Inflammatory macrophage treated with lipopolysaccharide for 1 hour (primary cell): ENCODE results near the gene GABRD.

Experiments
- DNase-seq, 2 donors: peaks; one replicate each; pipeline ENCODE4 v3.0.0-alpha.2; 2020 to 2022

The GABRD gene

GRCh38 chr1:2055911-2056575 lies 36.9 kb downstream of the GABRD start:
- no peak for DNase-seq

GRCh38 chr1:2056955-2057590 lies 37.9 kb downstream of the GABRD start:
- DNase-seq, result no peak

- DNase-seq, result no peak
These were observed 40.3 kb downstream of the GABRD start for GRCh38 chr1:2059290-2059953.

GRCh38 chr1:2060072-2060471 lies 40.9 kb downstream of the GABRD start:
- no peak for DNase-seq

- no peak for DNase-seq
These were observed 41.4 kb downstream of the GABRD start for GRCh38 chr1:2060535-2060934.

GRCh38 chr1:2061065-2061778 lies 42.1 kb downstream of the GABRD start:
- DNase-seq, result no peak

- no peak for DNase-seq
These were observed 46.6 kb downstream of the GABRD start for GRCh38 chr1:2065699-2066098.

- no peak for DNase-seq
These were observed 48.2 kb downstream of the GABRD start for GRCh38 chr1:2067393-2067792.

GRCh38 chr1:2067981-2068380 lies 48.8 kb downstream of the GABRD start:
- DNase-seq, result no peak

GRCh38 chr1:2068951-2069350 lies 49.8 kb downstream of the GABRD start:
- no peak for DNase-seq

- no peak for DNase-seq
These were observed 50.9 kb downstream of the GABRD start for GRCh38 chr1:2070016-2070415.

GRCh38 chr1:2070800-2071530 lies 51.8 kb downstream of the GABRD start:
- DNase-seq, result no peak

GRCh38 chr1:2072109-2072806 lies 53.1 kb downstream of the GABRD start:
- DNase-seq, result no peak

- DNase-seq, result no peak
These were observed 53.7 kb downstream of the GABRD start for GRCh38 chr1:2072891-2073290.

GRCh38 chr1:2073382-2074230 lies 54.5 kb downstream of the GABRD start:
- no peak for DNase-seq

GRCh38 chr1:2074396-2074795 lies 55.3 kb downstream of the GABRD start:
- DNase-seq, result no peak

- DNase-seq, result no peak
These were observed 56.0 kb downstream of the GABRD start for GRCh38 chr1:2074944-2075740.

GRCh38 chr1:2076826-2077225 lies 57.7 kb downstream of the GABRD start:
- no peak for DNase-seq

- no peak for DNase-seq
These were observed 59.0 kb downstream of the GABRD start for GRCh38 chr1:2078170-2078569.

- no peak for DNase-seq
These were observed 60.4 kb downstream of the GABRD start for GRCh38 chr1:2079396-2080085.
